SJCRH30 (cell line): ENCODE measurements around the gene GADD45B. TPM values are rescaled to one million over a fixed set of nuclear protein-coding genes. Genes with fewer than 3 reads are reported as not detected.
A peak's percentile ranks its signal among the peaks of the same experiment; 100 is the strongest.
"Not testable (repeated sequence)": the region's sequence is repeated elsewhere in the genome, so short reads cannot be mapped to it uniquely, and the experiment has no call there.

Experiments used
- DNase-seq, 2 experiments: peaks; one replicate each; pipeline ENCODE4 v3.0.0-alpha.2; 2015 to 2020
- H3K27ac ChIP-seq: fragments of 250-450 bp; sonication (Bioruptor Pico); 2 replicates; pipeline ENCODE4 v1.5.1; 2020; ENCODE audit warnings: mild to moderate bottlenecking, moderate library complexity
- H3K27me3 ChIP-seq: fragments of 250-450 bp; sonication (Bioruptor Pico); 2 replicates; pipeline ENCODE4 v1.5.1; 2020; ENCODE audit warnings: mild to moderate bottlenecking, moderate library complexity
- H3K36me3 ChIP-seq: fragments of 250-450 bp; sonication (Bioruptor Pico); 2 replicates; pipeline ENCODE4 v1.5.1; 2020; ENCODE audit warnings: mild to moderate bottlenecking, moderate library complexity
- H3K4me1 ChIP-seq: fragments of 250-450 bp; sonication (Bioruptor Pico); 2 replicates; pipeline ENCODE4 v1.5.1; 2020; ENCODE audit warnings: mild to moderate bottlenecking, moderate library complexity
- H3K4me3 ChIP-seq: fragments of 250-450 bp; sonication (Bioruptor Pico); 2 replicates; pipeline ENCODE4 v1.5.1; 2020; ENCODE audit warnings: mild to moderate bottlenecking, moderate library complexity
- H3K9me3 ChIP-seq: fragments of 250-450 bp; sonication (Bioruptor Pico); replicated peaks from 2 replicates; pipeline ENCODE4 v1.5.1; 2020; ENCODE audit warnings: mild to moderate bottlenecking, moderate library complexity
- total RNA-seq: library from RNA; depleted of rRNA; stranded (reverse); fragments of >200 nt; shearing (Covaris generic); gene quantifications from 2 replicates; pipeline ENCODE4 v1.2.3, GENCODE V29; 2014

Gene GADD45B
- total RNA-seq, 1 experiment from 2014 or later = 2.8 TPM

DNA sequence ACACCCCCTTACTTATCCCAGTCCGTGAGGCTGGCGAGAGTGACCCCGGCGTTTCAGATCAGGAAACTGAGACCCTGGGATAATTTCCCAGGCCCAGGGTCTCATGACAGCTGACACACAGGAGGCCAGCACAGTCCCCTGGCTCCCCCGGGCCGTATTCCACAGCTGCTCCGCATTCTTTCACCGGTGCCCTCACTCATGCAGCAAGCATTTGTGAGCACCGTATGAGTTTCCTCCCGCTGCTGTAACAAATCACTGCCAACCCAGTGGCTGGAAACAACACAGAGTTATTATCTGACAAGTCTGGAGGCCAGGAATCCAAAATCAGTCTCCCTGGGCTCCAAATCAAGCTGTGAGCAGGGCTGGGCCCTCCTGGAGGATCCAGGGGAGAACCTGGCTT is 21.3 kb downstream of the GADD45B start:
- Histone ChIP-seq H3K4me1 (peaks cover 7% of the 10 kb centered on the region; the same call in 1 of the 2 replicates), H3K4me3 (no peak overlapping the region), H3K27me3 (peaks cover 4% of the 10 kb centered on the region; the same call in 1 of the 2 replicates), H3K9me3 (no peaks in the 10 kb centered on the region), H3K36me3 (no peaks in the 10 kb centered on the region), H3K27ac (no peak overlapping the region)
- DNase-seq = no peak

GRCh38 chr19:2500156-2500555 is 24.2 kb downstream of the GADD45B start:
- Histone ChIP-seq H3K27ac (no peak overlapping the region), H3K4me3 (no peak overlapping the region), H3K9me3 (no peaks in the 10 kb centered on the region), H3K36me3 (no peaks in the 10 kb centered on the region), H3K4me1 (peaks cover 10% of the 10 kb centered on the region; the same call in 1 of the 2 replicates), H3K27me3 (peaks cover 12% of the 10 kb centered on the region; the same call in 1 of the 2 replicates)
- no peak for DNase-seq

- DNase-seq = peak in 1 of 2 experiments; percentile 33
- Histone ChIP-seq H3K4me1 (peaks cover 5% of the 10 kb centered on the region; the same call in 1 of the 2 replicates), H3K27ac (no peak overlapping the region)
Measured at GRCh38 chr19:2500841-2501261, 24.9 kb downstream of the GADD45B start.

GRCh38 chr19:2503521-2504109 is 27.7 kb downstream of the GADD45B start:
- Histone ChIP-seq H3K36me3 (no peaks in the 10 kb centered on the region), H3K4me3 (no peak overlapping the region), H3K4me1 (peaks cover 7% of the 10 kb centered on the region; the same call in 1 of the 2 replicates), H3K9me3 (no peaks in the 10 kb centered on the region), H3K27me3 (peaks cover 12% of the 10 kb centered on the region; the same call in 1 of the 2 replicates), H3K27ac (no peak overlapping the region)
- DNase-seq = no peak

More at GRCh38 chr19:2500841-2501261, 24.9 kb downstream of the GADD45B start:
- Histone ChIP-seq H3K27me3 (peaks cover 12% of the 10 kb centered on the region; the same call in 1 of the 2 replicates), H3K9me3 (no peaks in the 10 kb centered on the region), H3K4me3 (no peak overlapping the region), H3K36me3 (no peaks in the 10 kb centered on the region)

GRCh38 chr19:2506656-2507055 is 30.7 kb downstream of the GADD45B start:
- H3K27ac ChIP-seq = not testable (repeated sequence)

DNA sequence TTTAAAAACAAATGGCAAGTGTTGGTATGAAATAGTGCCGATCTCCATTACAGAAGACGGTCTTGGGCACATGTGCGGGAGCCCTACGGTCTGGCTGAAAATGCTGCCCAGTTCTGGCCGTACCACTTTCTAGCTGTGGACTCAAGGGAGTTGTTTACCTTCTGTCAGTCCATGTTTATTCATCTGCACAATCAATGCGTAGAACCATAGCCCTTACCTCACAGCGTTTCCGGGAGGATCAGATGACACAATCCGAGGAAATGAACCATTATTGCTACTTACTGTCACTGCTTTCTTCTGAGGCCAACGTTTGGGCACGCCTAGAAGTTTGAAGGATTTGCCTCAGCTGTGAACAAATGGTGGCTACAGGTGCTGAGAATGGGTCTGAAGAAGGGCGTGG is 31.2 kb downstream of the GADD45B start:
- Histone ChIP-seq H3K9me3 (no peaks in the 10 kb centered on the region), H3K27ac (no peak overlapping the region), H3K4me3 (no peak overlapping the region), H3K4me1 (peaks cover 7% of the 10 kb centered on the region; the same call in 1 of the 2 replicates), H3K36me3 (no peaks in the 10 kb centered on the region), H3K27me3 (0 out of 2 replicates have a peak, but pooled peaks cover 8% of the 10 kb centered on the region)
- DNase-seq = peak in 1 of 2 experiments; percentile 31

More at GRCh38 chr19:2506656-2507055, 30.7 kb downstream of the GADD45B start:
- not testable (repeated sequence) for H3K27me3 ChIP-seq, DNase-seq, H3K36me3 ChIP-seq, H3K4me1 ChIP-seq, H3K9me3 ChIP-seq, H3K4me3 ChIP-seq

DNA sequence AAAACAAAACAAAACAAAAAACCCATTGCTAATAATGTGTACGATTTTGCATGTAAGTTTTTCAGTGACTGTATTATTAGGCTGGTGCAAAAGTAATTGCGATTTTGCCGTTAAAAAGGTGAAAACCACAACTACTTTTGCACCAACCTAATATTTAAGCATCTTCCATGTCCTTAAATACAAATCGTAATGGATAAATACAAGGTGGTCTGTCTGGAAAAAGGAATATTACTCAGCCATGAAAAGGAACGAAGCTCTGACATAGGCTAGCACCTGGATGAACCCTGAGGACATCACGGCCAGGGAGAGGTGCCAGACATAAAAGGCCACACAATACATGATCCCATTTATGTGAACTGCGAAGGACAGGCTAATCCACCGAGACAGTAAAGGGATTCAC is 33.2 kb downstream of the GADD45B start:
- no peaks in the 10 kb centered on the region for H3K9me3 ChIP-seq
- DNase-seq = no peak
- peaks cover 6% of the 10 kb centered on the region; the same call in 1 of the 2 replicates for H3K27me3 ChIP-seq
- no peak overlapping the region for H3K4me3 ChIP-seq
- no peak overlapping the region for H3K27ac ChIP-seq
- H3K36me3 ChIP-seq = no peaks in the 10 kb centered on the region
- H3K4me1 ChIP-seq = peaks cover 2% of the 10 kb centered on the region; the same call in 1 of the 2 replicates

DNA sequence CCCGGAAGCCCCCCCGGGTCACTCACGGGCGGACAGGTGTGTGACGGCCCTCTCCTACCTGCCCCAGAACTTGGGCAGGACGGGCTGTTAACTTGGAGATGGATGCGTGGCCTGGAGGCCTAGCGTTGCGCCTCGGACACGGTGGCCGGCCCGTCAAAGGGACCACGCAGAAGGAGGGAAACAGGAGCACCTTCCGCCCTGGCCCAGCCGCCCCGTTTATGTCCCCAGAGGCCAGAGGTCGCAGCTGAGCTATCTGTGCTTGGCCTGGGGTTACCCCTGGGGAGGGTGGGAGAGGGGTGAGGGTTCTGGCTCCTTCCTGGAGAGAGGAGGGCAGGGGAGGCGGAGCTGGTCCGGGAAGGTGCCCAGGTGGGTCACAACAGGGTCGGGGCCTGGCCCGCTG is 35.6 kb downstream of the GADD45B start:
- Histone ChIP-seq H3K27me3 (peaks cover 11% of the 10 kb centered on the region; the same call in 1 of the 2 replicates), H3K36me3 (no peaks in the 10 kb centered on the region), H3K4me3 (no peak overlapping the region), H3K4me1 (peaks cover 2% of the 10 kb centered on the region; the same call in 1 of the 2 replicates), H3K27ac (no peak overlapping the region), H3K9me3 (no peaks in the 10 kb centered on the region)
- no peak for DNase-seq

- Histone ChIP-seq H3K36me3 (no peaks in the 10 kb centered on the region), H3K4me1 (peaks cover 2% of the 10 kb centered on the region; the same call in 1 of the 2 replicates), H3K27me3 (peaks cover 11% of the 10 kb centered on the region; the same call in 1 of the 2 replicates), H3K9me3 (no peaks in the 10 kb centered on the region), H3K4me3 (no peak overlapping the region), H3K27ac (no peak overlapping the region)
- DNase-seq = no peak
Measured at GRCh38 chr19:2511991-2512390, 36.1 kb downstream of the GADD45B start.

DNA sequence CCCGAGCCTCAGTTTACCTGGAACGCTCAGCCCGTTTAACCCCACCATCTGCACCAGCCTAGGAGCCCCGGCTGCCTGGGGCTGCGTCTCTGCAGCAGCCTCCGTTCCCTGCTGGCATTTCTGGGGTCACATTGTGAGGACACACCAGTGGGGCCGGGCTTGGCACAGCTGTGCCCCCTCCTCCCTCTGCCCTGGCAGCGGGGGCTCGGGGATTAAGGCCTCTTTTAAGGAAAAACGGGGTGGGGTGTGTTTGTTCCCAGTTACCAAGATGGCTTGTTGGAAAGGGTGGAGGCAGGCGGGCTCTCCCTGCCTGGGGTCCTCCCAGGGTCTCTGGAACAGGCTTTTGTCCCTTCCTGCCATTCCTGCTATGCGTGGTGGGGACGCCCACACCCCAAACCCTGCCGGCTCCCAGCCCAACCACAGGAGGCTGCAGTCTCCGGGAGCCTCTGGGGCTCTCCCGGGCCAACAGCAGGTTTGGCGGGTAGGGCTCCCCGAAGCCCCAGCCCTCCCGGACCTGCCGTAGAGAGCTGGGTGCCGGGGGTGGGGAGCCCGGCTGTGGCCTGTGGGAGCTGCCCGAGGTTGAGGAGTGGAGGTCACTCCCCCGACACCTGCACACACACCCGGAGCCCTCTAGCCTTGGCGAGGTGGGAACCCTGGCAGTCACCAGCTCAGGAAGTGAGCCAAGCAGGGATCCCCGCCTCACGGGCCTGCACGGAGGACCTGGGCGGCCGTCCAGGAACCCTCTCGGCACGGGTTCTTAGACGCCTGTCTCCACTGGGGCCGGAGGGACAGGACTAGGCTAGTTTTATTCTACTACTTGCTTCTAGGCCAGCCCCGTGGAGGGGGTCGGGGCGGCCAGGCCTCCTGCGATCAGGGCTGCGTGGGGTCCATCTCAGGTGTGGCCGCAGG is 36.9 kb downstream of the GADD45B start:
- no peak for DNase-seq

DNA sequence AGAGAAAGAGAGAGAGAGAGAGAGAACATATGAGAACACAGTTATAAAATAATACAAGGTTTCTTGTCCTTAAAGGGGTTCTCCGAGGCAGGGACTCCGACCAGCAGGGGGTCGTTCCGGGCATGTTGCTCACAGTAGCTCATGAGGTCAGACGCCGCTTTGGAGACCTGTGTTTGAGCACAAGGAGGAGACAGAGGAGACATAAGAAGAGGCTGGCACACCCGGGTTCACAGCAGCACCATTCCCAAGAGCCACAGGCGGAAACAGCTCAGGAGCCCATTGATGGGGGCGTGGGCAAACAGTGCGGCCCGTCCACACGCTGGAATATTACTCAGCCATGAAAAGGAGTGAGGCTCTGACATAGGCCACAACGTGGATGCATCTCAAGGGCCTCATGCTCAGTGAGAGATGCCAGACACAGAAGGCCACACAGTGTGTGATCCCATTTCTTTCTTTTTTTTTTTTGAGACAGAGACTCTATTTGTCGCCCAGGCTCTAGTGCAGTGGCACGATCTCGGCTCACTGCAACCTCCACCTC is 39.1 kb downstream of the GADD45B start:
- H3K27ac ChIP-seq = no peak overlapping the region
- no peak overlapping the region for H3K4me3 ChIP-seq
- peaks cover 3% of the 10 kb centered on the region; the same call in 1 of the 2 replicates for H3K4me1 ChIP-seq
- no peak for DNase-seq
- peaks cover 25% of the 10 kb centered on the region for H3K27me3 ChIP-seq
- no peaks in the 10 kb centered on the region for H3K36me3 ChIP-seq
- H3K9me3 ChIP-seq = no peaks in the 10 kb centered on the region

More for the DNA sequence above, 36.9 kb downstream of the GADD45B start:
- no peaks in the 10 kb centered on the region for H3K36me3 ChIP-seq
- H3K27me3 ChIP-seq = peaks cover 18% of the 10 kb centered on the region
- no peak overlapping the region for H3K4me3 ChIP-seq
- H3K9me3 ChIP-seq = no peaks in the 10 kb centered on the region
- no peaks in the 10 kb centered on the region for H3K4me1 ChIP-seq
- no peak overlapping the region for H3K27ac ChIP-seq

DNA sequence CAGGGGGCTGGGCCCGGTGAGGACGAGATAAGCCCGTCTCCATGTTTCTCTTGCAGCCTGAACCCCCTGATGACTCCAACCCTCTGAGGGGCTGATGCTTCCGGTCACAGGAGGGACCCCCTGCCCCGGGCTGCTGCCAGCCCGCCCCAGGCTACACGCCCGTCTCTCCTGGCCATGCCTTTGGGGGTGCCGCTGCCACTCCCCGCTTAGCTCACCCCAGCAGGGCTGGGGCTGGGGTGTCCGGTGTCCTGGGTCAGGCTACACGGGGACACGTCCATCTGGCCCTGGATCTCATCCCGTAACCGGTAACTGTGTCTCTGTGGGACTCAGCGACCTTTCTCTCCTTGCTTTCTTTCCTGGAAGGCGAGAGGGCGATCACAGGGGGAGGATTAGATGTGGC is 40.8 kb downstream of the GADD45B start:
- Histone ChIP-seq H3K27me3 (peaks cover 25% of the 10 kb centered on the region), H3K4me1 (peaks cover 3% of the 10 kb centered on the region; the same call in 1 of the 2 replicates), H3K27ac (no peak overlapping the region), H3K4me3 (no peak overlapping the region), H3K36me3 (no peaks in the 10 kb centered on the region), H3K9me3 (no peaks in the 10 kb centered on the region)
- DNase-seq = no peak

- H3K27ac ChIP-seq = no peak overlapping the region
Measured at GRCh38 chr19:2517881-2518601, 42.1 kb downstream of the GADD45B start.

DNA sequence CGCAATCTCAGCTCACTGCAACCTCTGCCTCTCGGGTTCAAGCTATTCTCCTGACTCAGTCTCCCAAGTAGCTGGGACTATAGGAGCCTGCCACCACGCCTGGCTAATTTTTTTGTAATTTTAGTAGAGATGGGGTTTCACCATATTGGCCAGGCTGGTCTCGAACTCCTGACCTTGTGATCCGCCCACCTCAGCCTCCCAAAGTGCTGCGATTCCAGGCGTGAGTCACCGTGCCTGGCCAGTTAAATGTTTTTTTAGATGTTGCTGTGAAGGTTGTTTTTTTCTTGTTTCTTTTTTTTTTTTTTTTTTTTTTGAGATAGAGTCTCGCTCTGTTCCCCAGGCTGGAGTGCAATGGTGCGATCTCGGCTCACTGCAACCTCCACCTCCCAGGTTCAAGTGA is 42.9 kb downstream of the GADD45B start:
- not testable (repeated sequence) for DNase-seq, H3K4me1 ChIP-seq, H3K36me3 ChIP-seq, H3K9me3 ChIP-seq, H3K4me3 ChIP-seq, H3K27ac ChIP-seq
- H3K27me3 ChIP-seq = peaks cover 19% of the 10 kb centered on the region

More at GRCh38 chr19:2517881-2518601, 42.1 kb downstream of the GADD45B start:
- Histone ChIP-seq H3K36me3 (no peaks in the 10 kb centered on the region), H3K4me3 (no peak overlapping the region), H3K27me3 (peaks cover 19% of the 10 kb centered on the region), H3K4me1 (peaks cover 3% of the 10 kb centered on the region; the same call in 1 of the 2 replicates), H3K9me3 (no peaks in the 10 kb centered on the region)
- DNase-seq = peak in 1 of 2 experiments; percentile 21
